HG02798 (cell line): ENCODE data around the gene NTRK3.
"Not testable (repeated sequence)": the region's sequence is repeated elsewhere in the genome, so short reads cannot be mapped to it uniquely, and the experiment has no call there.

Experiments used
- ATAC-seq: cut with Tn5 transposase; IDR thresholded peaks from one replicate; pipeline ENCODE4 v1.9.1; 2021; ENCODE audit warnings: mild to moderate bottlenecking; ENCODE audit not compliant: unreplicated experiment, poor library complexity

The NTRK3 gene

GRCh38 chr15:88043396-88043795 lies 213.1 kb downstream of the NTRK3 start:
- no peak for ATAC-seq

- no peak for ATAC-seq
These were observed 214.5 kb downstream of the NTRK3 start for GRCh38 chr15:88042047-88042446.

GRCh38 chr15:88040516-88040915 lies 216.0 kb downstream of the NTRK3 start:
- no peak for ATAC-seq

GRCh38 chr15:88038261-88038660 lies 218.3 kb downstream of the NTRK3 start:
- ATAC-seq: no peak

- no peak for ATAC-seq
These were observed 220.2 kb downstream of the NTRK3 start for GRCh38 chr15:88036154-88036839.

GRCh38 chr15:88035381-88035780 lies 221.2 kb downstream of the NTRK3 start:
- ATAC-seq: no peak

GRCh38 chr15:88033421-88033820 lies 223.1 kb downstream of the NTRK3 start:
- not testable (repeated sequence) for ATAC-seq

- ATAC-seq: no peak
These were observed 223.8 kb downstream of the NTRK3 start for GRCh38 chr15:88032787-88033186.

- no peak for ATAC-seq
These were observed 225.1 kb downstream of the NTRK3 start for GRCh38 chr15:88031461-88031860.

GRCh38 chr15:88029696-88030095 lies 226.8 kb downstream of the NTRK3 start:
- ATAC-seq: no peak

- ATAC-seq: no peak
These were observed 228.5 kb downstream of the NTRK3 start for GRCh38 chr15:88028024-88028423.

- no peak for ATAC-seq
These were observed 232.6 kb downstream of the NTRK3 start for GRCh38 chr15:88023914-88024313.

GRCh38 chr15:88022716-88023115 lies 233.8 kb downstream of the NTRK3 start:
- ATAC-seq: no peak

- ATAC-seq: no peak
These were observed 234.9 kb downstream of the NTRK3 start for GRCh38 chr15:88021601-88022000.

GRCh38 chr15:88020806-88021205 lies 235.7 kb downstream of the NTRK3 start:
- ATAC-seq: no peak

GRCh38 chr15:88019656-88020055 lies 236.9 kb downstream of the NTRK3 start:
- no peak for ATAC-seq

- ATAC-seq: no peak
These were observed 237.5 kb downstream of the NTRK3 start for GRCh38 chr15:88018869-88019641.

GRCh38 chr15:88017753-88018152 lies 238.8 kb downstream of the NTRK3 start:
- no peak for ATAC-seq

- ATAC-seq: no peak
These were observed 240.1 kb downstream of the NTRK3 start for GRCh38 chr15:88016406-88016805.

- ATAC-seq: no peak
These were observed 241.2 kb downstream of the NTRK3 start for GRCh38 chr15:88015228-88015860.

- no peak for ATAC-seq
These were observed 241.9 kb downstream of the NTRK3 start for GRCh38 chr15:88014454-88015160.
